CD4-positive, alpha-beta T cell treated with Interleukin-15 for 1 hour (primary cell): Measurements from ENCODE around the gene SOWAHD.
A peak's percentile ranks its signal among the peaks of the same experiment; 100 is the strongest.
"Not testable (repeated sequence)": the region's sequence is repeated elsewhere in the genome, so short reads cannot be mapped to it uniquely, and the experiment has no call there.

Source experiments
- DNase-seq: peaks from one replicate; pipeline ENCODE4 v3.0.0-alpha.2; 2020

Gene SOWAHD

GRCh38 chrX:119759248-119759766, 919 bp downstream of the SOWAHD start:
- no peak for DNase-seq

GRCh38 chrX:119760026-119760877, 1.9 kb downstream of the SOWAHD start:
- no peak for DNase-seq

GRCh38 chrX:119762718-119763117, 4.3 kb downstream of the SOWAHD start:
- DNase-seq: no peak

- DNase-seq: no peak
These were observed 4.8 kb downstream of the SOWAHD start for GRCh38 chrX:119763181-119763580.

GRCh38 chrX:119763836-119764387, 5.5 kb downstream of the SOWAHD start:
- DNase-seq: no peak

GRCh38 chrX:119768436-119768835, 10.0 kb downstream of the SOWAHD start:
- DNase-seq: not testable (repeated sequence)

- not testable (repeated sequence) for DNase-seq
These were observed 11.0 kb downstream of the SOWAHD start for GRCh38 chrX:119769388-119769787.

- no peak for DNase-seq
These were observed 17.3 kb downstream of the SOWAHD start for GRCh38 chrX:119775517-119776238.

GRCh38 chrX:119778829-119779228, 20.4 kb downstream of the SOWAHD start:
- no peak for DNase-seq

GRCh38 chrX:119783026-119783425, 24.6 kb downstream of the SOWAHD start:
- DNase-seq: peak; percentile 51

GRCh38 chrX:119784747-119785446, 26.5 kb downstream of the SOWAHD start:
- peak; percentile 49 for DNase-seq

- peak; percentile 56 for DNase-seq
These were observed 32.6 kb downstream of the SOWAHD start for GRCh38 chrX:119790977-119791436.

- peak; percentile 88 for DNase-seq
These were observed 33.2 kb downstream of the SOWAHD start, which contains the start of gene RPL39 for GRCh38 chrX:119791437-119792231. RPL39 (minus strand) TSS chrX:119791630; CDS start chrX:119791576, 54 bp downstream.

- DNase-seq: no peak
These were observed 43.1 kb downstream of the SOWAHD start for GRCh38 chrX:119801253-119802221.

- no peak for DNase-seq
These were observed 44.2 kb downstream of the SOWAHD start for GRCh38 chrX:119802546-119802945.

GRCh38 chrX:119808461-119808860, 50.1 kb downstream of the SOWAHD start:
- DNase-seq: not testable (repeated sequence)

GRCh38 chrX:119809185-119809666, 50.8 kb downstream of the SOWAHD start:
- no peak for DNase-seq
